ENCODE data around the gene RPGRIP1L.
"Not testable (repeated sequence)": the region's sequence is repeated elsewhere in the genome, so short reads cannot be mapped to it uniquely, and the experiment has no call there.

Gene RPGRIP1L

DNA sequence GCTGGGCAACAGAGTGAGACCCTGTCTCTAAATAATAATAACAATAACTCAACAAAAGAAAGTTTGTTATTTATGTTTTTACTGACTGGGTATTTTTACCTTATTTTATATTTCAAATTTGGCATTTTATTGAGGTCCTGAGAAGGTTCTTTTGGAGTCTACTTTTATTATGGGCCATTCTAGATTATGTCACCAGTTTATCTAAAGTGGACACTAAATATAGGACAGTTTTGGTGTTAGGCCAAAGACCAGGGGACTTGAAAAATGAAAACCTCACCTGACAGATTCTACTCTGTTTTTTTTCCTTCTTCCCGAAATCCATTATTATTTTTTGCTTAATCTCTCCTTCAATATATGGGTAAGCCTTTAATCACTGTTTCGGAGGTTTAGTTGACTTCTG, 8.4 kb upstream of the RPGRIP1L start:
- no peak for DNase-seq

DNA sequence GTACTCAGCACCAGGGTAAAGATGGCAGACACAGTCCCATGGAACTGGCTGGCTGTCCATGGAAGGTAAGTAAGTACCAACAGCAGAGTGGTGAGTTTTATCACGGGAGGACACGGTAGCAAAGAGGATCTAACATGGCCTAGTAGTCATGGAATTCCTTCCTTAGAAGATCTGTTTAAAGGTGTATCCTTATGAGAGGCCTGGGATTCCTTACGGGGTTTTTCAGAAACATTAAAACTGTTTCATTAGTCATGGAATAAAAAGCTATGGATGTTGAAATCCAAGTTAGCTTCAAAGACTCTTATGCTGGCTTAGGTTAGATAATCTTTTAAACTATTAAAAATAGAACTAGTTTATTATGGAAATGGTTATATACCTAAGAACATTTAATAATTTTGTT, 7.7 kb upstream of the RPGRIP1L start:
- no peak for DNase-seq

DNA sequence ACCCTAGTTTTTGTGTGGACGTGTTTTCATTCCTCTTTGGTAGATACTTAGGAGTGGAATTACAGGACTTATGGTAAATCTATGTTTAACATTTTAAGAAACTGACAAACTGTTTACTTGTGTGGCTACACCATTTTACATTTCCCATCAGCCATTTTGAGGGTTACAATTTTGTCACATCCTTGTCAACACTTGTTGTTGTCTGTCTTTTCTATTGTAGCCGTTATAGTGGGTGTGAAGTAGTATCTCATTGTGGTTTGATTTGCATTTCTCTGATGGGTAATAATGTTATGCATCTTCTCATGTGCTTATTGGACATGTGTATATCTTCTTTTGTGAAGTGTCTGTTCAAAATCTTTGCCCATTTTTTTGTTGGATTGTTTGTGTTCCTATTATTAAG, 4.8 kb upstream of the RPGRIP1L start:
- DNase-seq: no peak

DNA sequence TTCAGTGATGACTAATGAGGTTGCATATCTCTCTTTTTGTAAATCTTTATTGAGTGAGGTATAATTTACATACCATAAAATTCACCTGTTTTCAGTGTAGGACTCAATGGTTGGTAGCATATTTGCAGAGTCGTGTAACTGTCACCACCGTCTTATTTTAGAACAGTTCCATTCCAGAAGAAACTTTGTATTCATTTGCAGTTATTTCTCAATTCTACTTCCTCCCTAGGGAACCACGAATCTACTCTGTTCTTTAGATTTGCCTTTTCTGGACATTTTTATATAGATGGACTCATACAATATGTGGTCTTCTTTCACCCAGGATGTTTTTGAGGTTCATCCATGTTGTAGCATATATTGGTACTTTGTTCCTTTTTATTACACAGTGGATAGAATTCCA, 4.0 kb upstream of the RPGRIP1L start:
- DNase-seq: no peak

DNA sequence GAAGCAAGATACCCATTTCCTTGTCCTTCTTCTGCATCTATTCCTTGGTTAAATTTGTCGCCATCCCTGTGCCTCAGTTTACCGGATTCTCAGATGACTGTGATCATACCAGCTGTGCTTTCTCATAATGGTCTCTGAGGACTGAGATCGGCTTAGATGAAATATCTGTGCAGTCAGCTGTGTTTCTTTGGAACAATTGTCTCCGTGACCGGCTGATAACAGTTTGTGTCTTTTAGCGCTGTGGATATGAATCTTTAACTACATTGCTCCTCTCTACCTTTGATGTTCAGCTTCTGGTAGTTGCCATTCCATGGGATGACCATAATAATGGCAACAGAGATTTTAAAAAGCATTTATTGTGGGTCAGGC, 770 bp upstream of the RPGRIP1L start:
- DNase-seq: no peak

DNA sequence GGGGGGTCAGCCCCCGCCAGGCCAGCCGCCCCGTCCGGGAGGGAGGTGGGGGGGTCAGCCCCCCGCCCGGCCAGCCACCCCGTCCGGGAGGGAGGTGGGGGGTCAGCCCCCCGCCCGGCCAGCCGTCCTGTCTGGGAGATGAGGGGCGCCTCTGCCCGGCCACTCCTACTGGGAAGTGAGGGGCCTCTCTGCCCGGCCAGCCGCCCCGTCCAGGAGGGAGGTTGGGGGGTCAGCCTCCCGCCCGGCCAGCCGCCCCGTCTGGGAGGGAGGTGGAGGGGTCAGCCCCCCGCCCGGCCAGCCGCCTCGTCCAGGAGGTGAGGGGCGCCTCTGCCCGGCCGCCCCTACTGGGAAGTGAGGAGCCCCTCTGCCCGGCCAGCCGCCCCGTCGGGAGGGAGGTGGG, 5.4 kb downstream of the RPGRIP1L start:
- DNase-seq: not testable (repeated sequence)

DNA sequence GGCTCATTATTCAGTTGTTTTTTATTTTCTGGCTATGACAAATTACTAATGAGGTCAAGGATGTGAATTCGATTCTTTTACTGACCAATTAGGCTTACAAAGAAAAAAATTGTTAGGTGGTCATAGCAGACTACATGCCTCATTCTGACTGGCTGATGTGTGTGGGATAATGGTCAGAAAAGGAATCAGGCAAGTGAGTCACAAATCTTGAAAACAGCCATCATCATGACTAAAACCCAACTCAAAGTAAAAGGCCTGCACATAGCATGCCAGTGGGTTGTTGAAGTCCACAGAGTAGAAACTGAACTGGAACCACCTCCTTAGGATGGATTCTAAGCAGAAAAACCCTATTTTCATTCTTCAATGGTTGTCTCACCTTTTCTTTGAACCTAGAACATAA, 8.6 kb downstream of the RPGRIP1L start:
- DNase-seq: no peak

DNA sequence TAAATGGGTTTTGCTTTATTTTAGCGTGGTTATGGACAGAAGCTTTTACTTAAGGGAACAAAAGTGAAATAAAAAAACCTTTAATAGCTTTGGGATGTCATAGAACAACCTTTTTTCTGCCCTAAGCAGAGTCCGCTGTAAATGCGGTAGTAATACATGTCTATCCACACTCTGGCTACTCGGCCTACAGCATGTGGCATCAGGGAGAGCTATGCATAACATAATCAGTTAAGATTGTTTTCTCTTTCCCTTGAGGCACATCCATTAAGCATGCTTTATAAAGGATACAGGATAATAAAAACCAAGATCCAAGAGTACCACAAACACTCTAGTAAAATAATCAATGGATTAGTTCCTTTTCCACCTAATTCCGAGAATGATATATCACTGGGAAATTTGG, 10.3 kb downstream of the RPGRIP1L start:
- no peak for DNase-seq

DNA sequence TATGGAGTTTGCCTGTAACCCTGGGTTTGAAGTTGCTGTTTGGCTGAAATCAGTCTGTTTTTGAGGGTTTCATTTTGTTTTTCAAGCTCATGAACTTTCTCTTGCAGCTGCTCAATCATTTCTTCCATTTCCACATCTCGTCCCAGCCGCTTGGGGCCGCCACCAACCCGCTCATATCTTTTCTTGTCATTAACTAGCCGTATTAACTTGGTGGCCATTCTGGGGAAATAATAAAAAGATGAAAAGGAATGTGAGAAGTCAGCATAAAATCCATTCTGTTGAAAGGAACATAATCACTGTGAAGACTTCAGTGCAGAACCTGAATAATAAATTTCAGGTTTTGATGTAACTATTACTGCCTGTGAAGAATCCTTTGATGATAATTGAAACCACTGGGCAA, 11.5 kb downstream of the RPGRIP1L start:
- no peak for DNase-seq

DNA sequence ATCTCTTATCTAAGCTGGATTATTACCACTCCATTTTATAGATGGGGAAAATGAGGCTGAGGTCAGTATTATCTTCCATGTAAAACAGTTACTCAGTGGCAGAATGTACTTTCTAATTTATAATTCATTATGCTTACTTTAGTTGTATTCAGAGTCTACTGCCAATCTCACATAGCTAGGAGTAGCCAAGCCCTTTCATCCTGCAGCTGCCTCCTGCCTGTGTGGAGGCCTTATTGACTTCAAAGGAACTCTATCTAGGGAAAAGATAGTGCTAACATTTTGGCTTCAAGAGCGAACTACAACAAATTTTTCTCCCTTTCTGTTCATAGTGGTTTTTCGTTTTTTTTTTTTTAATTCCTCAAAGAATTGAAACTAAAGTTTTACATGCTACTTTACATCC, 12.9 kb downstream of the RPGRIP1L start:
- DNase-seq: no peak

DNA sequence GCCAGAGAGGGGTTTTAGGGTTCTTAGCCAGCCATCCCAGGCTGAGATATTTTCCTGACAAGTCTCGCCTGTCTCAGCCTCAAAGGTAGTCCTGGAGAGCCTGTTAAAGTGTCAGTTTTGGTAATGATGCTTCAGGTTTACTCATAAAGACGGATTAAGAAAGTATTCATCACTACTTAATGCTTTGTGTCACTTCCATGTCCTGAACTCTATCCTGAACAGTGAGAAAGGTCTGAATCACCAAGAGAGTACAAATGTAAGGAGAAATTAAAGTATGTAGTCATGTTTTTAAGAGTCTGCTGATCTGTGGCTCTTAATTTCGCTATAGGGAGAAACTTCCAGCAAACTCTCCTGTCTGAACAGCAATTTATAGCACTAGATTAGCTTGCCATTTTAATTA, 14.0 kb downstream of the RPGRIP1L start:
- no peak for DNase-seq

DNA sequence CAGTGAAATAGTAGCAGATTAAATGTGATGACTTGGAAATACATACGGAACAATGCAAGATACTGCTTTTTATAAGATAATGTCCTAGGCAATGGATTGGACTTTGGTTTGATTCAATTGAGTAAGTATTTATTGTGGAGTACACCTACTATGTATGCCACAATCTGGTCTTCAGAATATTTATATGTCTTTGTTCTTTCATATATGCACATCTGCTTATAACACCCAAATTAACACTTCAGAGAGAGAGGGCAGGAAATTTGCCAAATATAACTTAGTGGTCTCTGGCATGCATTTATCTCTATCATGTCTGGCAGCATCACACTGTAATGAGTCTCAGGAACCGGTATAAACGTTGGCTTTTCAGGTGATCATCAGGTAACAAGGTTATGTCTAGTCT, 16.9 kb downstream of the RPGRIP1L start:
- DNase-seq: no peak

DNA sequence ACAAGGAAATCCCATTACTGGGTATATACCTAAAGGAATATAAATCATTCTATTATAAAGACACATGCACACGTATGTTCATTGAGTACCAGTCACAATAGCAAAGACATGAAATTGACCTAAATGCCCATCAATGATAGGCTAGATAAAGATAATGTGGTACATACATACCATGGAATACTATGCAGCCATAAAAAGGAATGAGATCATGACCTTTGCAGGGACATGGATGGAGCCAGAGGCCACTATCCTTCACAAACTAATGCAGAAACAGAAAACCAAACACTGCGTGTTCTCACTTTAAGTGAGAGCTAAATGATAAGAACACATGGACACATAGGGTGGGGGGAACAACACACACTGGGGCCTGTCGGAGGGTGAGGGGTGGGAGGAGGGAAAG, 18.3 kb downstream of the RPGRIP1L start:
- DNase-seq: not testable (repeated sequence)

DNA sequence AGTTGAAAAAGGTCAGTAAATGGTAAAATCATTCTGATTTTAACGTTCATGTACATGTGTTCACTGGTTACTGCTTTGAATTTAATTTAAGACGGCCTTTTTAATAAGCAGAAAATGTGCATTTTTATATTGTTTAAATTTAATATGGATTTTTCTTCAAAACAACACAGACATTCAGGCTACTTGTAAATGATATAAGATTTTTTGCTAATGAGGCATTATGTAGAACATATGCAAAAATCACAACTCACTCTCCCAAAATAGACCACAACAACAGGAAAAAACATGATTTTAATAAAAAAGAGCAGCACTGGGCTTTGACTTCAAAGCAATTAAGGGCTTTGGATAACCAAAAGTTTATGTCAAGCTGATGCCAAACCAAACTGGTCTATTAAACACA, 22.3 kb downstream of the RPGRIP1L start:
- no peak for DNase-seq

DNA sequence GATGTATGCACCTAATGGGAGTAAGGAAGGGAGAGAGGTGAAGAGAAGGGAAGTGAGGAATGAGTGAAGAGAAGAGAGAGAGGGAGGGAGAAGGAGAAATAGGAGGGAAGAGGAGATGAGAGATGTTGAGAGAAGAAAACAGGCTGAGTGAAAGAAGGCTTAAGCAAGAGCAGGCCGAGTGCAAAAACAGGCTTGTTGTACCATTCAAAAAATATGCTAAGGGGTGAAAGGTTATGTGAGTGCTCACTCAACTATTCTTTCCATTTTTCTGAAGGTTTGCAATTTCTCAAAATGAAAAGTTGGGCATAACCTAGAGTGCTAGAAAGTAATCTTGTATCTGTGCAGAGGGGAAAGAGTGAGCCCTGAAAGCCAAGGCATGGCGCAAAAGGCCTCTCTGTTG, 22.9 kb downstream of the RPGRIP1L start:
- DNase-seq: no peak

DNA sequence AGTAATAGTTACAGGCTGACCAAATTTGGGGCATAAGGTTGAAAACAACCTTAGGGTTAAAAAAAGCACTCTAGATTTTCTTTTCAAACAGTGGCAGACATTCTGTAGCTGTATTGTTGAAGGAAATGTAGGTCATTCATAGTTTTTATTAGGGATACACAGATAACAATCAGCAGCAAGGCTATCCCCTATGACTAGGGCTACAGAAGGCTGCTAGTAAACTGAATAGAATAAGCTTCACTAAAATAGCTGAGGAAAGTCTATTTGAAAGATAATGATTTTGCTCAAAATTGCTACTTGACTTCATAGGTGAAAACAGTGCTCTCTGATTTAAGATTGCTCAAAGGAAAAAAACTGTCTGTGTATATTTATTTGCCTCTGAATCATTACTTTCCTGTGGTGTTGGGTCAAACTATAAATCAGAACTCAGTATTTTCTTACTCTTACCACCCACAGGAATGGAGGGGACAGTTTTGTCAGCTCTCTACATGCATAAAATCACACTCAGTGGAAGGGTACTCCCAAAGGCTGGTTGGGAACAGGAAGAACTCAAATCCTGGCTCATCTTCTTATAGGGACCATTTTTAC, 24.8 kb downstream of the RPGRIP1L start:
- DNase-seq: no peak

DNA sequence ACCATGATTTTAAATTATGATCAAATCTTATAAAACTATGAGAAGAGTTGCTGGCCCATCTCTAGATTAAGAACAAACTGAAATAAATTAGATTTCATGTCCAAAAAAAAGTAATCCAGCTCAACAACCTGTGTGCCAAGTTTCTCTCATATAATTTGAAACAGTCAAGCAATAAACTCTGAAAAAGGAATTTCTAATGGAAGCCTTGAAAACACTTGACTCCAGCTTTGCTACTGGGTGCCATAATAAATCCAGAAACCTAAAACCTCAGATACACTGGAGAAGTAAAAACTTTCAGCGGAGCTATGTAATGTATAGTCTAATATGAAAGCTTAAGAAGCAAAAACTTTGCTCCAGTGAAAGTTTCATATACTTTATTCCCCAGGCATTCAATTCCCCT, 25.5 kb downstream of the RPGRIP1L start:
- DNase-seq: no peak

DNA sequence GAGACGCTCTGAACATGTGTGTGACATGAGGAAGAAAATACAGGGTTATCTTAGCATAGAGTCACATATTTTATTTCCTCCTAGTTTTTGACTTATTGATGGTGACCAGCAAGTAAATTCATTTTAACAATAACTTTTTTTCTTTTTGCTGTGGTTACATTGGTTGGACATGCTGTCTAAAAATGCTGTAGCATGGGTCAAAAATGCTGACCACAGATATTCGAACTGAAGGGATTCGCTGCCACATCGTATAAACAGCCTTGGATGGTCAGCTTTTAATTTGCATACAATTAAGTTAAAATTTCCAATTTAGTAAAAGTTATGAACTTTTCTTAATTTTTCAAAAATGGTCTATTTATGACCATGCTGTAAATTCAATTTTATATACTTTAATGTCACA, 30.5 kb downstream of the RPGRIP1L start:
- no peak for DNase-seq

DNA sequence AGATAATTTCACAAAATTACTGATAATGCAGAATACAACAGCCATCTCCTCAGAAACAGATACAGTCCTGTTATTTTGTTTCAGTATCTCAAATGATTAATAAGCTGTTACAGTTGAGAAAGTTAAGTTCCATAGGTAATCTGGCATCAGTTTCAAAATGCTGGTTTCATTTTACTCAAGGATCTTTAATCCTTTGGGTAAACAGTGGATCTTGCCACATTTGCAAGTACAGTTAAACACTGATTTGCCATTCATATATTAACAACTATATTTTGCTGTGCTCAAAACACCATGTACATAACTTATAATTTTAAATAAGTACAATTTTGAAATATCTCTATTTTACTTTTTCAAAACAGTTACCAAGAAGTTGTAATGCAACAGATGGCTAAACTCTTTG, 31.2 kb downstream of the RPGRIP1L start:
- DNase-seq: no peak

DNA sequence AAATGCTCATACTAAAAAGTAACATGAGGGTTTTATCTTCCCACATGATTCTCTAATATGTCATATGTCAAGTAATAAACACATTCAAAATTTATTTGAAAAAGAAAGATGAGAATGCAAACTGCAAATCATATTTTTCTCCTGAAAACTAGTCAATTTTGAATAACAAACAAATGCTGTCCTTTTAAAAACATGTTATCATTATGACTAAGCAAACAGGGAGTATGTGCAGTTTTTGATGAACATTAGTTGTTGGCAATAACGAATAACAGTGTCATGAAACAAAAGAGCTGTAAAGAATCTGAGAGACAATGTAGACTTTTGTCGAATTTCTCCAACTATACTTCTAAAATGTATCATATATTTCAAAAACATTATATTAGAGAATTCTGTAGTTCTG, 34.8 kb downstream of the RPGRIP1L start:
- no peak for DNase-seq

DNA sequence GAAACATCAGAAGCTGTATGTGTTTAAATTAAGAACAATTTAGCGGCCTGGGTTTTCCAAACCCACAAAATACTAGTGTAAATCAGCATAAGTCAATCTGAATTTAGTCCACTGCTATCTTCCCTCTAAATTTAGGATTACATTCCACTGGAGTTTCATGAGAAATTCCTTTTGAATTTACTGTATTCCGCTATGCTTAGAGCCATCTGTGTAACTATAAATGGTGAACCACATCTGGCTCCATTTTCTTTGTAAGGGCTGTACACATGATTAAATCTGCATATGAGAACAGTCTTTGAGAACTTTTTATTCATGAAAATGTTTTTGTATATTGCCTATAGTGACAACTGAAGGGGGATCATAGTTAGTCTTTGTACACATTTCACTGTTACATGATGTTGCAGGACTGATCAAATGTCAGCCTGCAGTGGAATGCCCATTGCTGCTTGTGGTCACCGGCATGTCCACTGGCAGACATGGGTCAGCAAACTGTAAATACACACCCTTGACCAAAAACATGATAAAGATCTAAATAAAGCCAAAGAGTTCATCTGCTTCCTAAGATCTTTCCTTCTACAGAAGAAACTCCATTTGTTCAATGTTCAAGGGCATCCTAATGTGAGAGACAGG, 36.8 kb downstream of the RPGRIP1L start:
- DNase-seq: no peak

DNA sequence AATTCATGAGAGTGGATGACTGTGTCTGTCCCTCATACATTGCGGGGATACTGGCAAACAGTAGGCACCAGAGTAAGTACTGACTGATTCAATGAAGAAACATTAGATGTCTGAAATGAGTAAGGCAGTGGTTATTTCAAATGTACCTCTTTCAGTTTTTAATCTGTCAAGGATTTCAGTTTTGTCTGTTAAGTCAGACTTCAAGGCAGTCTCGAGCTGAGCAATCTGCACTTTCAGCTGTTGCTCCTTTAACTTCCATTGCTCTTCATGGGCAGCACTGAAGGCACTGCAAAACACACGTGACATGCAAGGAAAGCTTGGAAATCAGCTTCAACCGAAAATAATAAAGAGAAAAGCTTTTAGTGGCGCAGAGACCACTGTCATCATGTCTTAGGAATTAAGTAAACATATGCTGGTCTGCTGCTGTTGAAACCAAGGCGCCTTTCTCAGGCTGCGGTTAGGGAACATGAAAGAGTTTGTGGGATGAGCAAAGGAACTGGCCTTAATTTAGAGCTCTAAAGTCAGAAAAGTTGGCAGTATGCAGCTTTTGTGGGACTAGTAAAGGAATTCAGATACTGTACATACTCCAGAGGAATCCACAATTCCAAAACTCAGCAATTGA, 38.8 kb downstream of the RPGRIP1L start:
- DNase-seq: no peak

DNA sequence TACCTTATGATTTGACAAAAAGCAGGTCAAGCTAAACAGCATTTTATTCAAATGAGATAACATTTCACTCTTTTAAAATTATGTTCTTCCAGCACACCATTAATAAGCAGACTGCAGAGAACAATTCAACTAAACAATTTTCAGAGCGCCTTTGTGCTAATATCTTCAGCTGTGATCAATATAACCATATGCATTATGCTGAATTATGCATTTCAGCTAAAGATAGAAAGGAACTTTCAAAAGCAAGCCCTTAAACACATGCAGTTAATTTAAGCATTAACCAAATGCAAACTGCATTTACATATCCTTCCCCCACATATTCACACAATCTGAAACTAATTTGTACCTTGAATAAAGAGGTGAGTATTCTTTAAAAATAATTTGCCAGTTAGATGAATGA, 41.6 kb downstream of the RPGRIP1L start:
- DNase-seq: no peak

DNA sequence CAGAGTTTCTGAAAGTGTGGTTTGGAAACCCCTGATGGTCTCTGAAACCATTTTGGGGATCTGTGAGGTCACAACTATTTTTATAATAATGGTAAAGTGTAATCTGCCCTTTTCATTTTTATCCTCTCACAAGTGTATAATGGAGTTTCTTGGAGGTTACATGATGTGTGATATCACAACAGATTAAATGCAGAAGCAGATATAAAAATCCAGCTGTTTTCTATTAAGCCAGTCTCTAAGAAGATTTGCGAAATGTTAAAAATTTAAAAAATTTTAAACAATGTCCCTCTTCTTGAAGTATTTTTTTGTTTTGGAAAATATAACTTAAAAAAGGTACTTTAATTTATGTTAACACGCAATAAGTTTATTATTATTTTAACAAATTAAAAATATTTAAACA, 48.7 kb downstream of the RPGRIP1L start:
- no peak for DNase-seq

Data from nucleus accumbens (tissue), 56 donors.